Activated T-cell treated with anti-CD3 and anti-CD28 coated beads, Interleukin-2, amount 50 U/mL, for 1 hour (primary cell): ENCODE measurements around the gene MTURN.
"Not testable (repeated sequence)": the region's sequence is repeated elsewhere in the genome, so short reads cannot be mapped to it uniquely, and the experiment has no call there.

Experiments
- DNase-seq: peaks from one replicate; pipeline ENCODE4 v3.0.0-alpha.2; 2020

Gene MTURN

GRCh38 chr7:30181736-30182522 lies 47.1 kb downstream of the MTURN start:
- no peak for DNase-seq

DNA sequence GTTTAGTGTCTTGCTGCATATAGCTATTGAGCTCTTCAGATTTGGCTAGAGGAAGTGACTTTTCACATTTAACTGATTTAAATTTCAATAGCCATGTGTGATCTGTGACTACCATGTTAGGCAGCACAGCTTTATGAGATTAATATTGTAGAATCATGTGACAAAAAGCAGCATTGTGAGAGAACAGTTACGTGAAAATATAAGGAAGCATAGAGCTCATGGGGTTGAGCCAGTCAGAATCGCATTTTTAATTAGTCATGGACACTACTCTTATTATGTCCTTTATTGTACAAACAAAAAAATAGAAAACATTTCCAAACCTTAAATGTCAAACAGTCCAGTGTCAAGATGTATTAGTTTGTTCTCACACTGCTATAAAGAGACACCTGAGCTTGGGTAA lies 48.0 kb downstream of the MTURN start:
- DNase-seq = no peak

DNA sequence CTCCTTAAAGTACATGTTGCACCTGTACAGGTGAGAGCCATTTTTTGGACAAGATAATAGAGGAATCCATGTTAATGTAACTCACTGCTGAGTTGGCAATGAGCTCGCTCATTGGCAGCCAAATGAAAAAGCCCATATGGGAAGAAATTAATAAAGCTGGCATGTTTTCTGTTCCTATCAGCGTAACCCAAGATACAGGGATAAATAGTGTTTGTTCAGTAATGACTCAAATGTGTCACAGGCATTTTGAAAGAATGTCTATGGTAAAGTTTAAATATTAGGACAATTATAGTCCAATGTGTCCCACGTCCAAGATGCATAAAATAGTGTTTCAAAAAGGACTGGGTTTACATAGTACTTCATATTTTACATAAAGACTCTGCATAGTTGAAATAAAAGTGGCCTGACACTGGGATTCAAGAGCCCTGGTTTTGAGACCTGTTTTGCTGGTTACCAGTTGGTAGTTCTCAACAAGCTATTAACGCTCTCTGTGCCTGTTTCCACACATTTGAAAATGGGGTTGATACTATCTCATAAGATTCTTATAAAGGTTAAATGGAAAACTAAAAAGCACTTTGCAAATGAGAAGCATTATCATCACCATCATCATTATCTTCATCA lies 49.1 kb downstream of the MTURN start:
- DNase-seq = no peak

DNA sequence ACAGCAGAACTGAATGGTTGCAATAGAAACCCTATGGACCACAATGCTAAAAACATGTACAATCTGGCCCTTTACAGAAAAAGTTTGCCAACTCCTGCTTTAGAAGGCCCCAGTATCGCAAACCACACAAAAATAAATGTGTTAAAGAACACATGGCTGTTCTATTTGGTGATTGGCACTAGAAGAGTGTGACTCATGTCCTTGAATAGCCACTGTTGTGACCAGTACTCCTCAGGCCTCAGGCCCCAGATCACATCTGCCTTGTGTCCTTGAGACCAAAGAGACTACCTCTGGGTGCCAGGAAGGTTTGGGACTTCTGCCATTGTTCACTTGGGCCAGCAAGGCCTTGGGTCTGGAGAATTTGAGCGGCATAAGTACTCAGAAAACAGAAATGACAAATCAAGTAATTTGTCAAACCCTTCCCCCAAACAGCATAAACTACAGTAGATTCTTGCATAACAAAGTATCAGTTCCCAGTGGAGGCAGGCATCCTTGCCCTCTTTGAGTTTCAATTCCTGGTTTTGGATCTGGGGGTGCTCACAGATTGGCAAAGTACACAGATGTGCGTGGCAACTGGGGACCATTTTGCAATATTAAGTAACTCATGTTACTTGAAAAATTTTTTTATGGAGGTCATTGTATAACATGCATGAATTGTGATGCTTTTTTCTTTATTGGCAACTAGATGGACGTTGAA lies 50.2 kb downstream of the MTURN start:
- DNase-seq = no peak

GRCh38 chr7:30185496-30185895 lies 50.7 kb downstream of the MTURN start:
- no peak for DNase-seq

- no peak for DNase-seq
These were observed 51.9 kb downstream of the MTURN start for GRCh38 chr7:30186725-30187124.

DNA sequence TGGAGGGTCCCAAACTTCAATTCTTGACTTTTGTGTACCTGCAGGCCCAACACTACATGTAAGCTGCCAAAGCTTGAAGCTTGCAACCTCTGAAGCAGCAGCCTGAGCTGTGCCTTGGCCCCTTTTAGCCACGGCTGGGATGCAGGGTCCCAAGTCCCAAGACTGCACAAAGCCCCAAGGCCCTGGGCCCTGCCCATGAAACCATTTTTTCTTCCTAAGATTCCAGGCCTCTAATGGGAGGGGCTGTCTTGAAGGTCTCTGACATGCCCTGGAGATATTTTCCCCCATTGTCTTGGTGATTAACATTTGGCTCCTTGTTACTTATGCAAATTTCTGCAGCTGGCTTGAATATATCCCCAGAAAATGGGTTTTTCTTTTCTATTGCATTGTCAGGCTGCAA lies 52.7 kb downstream of the MTURN start:
- DNase-seq = no peak

DNA sequence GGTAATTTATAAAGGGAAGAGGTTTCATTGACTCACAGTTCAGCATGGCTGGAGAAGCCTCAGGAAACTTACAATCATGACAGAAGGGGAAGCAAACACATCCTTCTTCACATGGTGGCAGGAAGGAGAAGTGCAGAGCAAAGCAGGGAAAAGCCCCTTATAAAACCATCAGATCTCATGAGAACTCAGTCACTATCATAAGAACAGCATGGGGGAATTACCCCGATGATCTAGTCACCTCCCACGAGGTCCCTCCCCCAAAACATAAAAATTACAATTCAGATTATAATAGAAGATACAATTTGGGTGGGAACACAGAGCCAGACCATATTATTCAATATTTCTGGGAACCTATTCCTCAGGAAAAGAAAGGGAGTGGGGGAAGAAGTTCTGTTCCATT lies 53.6 kb downstream of the MTURN start:
- DNase-seq = not testable (repeated sequence)

DNA sequence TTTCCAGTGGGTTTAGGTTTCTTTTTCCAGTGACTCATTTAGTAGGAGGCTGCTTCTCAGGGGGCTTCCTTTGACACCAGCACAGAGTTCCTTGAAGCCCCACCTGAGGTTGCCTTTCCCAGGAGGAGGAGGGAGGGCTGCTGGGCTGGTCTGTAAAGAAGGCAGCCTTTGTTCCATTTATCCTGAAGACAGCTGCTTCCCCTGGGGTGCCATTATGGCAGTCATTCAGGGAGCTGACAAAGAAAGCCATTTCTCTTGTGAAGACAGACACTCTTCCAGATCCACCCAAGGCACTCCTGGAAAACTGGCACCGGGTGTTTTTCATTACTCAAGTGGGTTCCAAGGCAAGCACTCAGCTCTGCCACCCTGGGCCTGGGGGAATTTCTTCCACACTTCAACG lies 54.0 kb downstream of the MTURN start:
- DNase-seq = no peak

DNA sequence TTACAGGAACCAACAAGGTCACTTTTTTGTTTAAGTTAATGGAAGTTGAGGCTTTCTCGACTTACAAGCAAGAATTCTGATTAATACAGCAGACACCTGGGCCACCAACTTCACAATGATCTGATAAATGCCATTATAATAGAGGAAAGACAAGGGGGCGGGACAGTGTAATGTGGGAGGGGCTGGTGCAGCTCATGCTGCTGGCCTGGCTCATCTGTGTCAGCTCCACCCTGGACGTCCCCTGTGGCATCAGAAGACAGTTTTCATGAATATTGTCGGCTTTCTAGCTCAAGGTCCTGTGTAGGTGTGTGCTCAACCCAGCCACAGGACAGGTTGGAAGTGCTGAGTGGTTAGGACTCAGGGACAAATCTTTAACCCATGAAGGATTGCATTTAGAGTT lies 57.0 kb downstream of the MTURN start:
- no peak for DNase-seq

DNA sequence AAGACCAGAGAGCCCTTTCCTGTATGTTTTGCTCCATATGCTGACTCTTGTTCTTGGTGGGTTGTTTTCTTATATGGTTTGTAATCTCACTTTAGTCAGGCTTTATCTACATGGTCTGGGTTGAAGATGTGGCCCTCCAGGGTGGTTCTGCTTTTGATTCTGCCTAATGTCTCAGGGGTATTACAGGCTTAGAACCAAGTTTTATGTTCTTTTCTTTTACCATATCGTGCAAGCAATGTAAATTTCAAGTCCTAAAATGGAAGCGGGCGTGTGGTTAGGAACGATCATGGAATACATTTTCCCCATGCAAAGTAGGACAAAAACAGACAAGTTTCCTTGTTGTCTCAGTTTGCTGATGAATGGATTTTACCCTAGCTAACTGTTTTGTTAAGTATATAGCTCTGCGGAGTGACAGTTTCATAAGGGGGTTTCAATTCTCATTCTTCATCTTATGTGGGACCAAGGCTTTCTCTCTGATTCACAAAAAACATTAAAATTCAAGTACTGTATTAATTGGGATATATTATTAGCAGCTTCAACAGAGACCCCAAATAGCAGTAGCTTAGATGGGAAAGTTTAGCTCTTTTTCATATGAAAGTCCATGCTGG lies 58.7 kb downstream of the MTURN start:
- no peak for DNase-seq

DNA sequence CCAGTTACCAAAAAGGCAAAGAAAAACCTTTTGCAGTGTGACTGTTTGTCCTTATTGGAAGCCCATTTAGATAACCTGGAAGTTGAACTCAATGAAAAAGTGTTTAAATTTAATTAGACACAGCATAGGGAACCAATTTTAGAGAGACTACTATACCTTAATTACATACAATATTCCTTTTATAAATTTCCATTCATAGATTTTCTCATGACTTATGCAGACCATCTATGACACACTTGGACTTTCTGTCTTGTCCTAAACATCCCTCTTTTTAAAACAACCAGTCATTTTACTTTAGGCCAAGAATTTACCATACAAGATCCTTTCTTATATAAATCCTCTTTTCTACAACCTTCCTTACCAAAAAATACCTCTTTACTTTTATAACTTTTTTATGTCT lies 61.6 kb downstream of the MTURN start:
- no peak for DNase-seq

DNA sequence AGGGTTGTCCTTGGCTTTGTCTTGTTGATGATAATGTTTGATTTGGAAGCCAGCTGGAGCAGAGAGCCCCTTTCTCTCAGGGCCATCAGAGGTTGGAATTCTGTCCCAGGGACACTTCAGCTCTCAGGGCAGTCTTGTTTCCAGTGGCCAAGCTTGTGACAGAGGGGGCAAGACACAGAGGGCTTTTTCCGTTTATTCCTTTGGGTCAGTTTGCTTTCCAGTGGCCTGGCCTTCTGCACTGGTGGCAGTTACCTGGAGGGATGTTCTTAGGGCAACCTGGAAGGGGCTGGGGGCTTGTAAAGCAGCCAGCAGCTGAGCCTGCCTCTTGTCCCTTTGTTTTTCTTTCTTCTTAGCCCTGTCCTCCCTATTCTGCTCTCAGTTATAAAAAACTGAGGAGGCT lies 62.7 kb downstream of the MTURN start:
- DNase-seq = no peak

- DNase-seq = no peak
These were observed 64.5 kb downstream of the MTURN start for GRCh38 chr7:30199271-30199670.

- no peak for DNase-seq
These were observed 65.8 kb downstream of the MTURN start for GRCh38 chr7:30200591-30200990.

GRCh38 chr7:30201161-30201666 lies 66.4 kb downstream of the MTURN start:
- DNase-seq = no peak

GRCh38 chr7:30201921-30202320 lies 67.1 kb downstream of the MTURN start:
- DNase-seq = no peak

DNA sequence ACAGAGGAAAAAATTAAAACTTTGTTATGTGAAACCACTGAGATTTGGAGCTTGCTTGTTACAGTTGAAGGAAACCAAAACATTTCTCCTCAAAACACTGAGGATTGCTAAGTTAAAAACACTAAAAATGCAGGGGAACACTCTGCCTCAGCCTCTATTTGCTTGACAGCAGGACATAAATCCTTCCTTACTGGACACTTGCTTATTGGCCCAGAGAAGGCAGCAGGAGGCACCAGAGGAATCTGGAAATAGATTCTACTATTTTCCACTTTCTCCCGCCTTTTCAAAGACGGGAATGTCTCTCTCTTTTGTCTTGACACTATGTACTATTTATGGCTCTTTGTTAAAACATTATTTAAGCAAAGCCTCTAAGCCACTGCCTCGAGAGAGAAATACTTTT lies 67.9 kb downstream of the MTURN start:
- DNase-seq = no peak

- no peak for DNase-seq
These were observed 71.7 kb downstream of the MTURN start for GRCh38 chr7:30206491-30206890.

DNA sequence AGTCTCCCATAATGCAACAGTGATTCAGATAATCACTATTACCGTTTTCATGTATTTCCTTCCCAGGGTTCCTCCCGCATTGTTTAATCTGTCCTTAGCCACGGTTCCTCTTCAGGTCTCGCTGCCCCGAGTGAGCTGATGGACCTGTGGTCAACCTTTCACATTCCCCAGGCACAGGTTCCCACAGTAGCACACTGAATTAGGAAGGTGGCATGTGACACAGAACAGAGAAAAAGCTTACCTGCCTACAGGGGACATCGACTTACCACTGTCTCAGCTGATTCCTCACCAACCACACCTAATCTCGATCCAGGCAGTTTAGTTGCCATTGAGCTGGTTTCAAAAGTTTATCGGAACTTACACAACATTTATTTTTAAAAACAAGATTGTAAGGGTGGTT lies 72.2 kb downstream of the MTURN start:
- DNase-seq = no peak

GRCh38 chr7:30207376-30207775 lies 72.6 kb downstream of the MTURN start:
- DNase-seq = no peak

DNA sequence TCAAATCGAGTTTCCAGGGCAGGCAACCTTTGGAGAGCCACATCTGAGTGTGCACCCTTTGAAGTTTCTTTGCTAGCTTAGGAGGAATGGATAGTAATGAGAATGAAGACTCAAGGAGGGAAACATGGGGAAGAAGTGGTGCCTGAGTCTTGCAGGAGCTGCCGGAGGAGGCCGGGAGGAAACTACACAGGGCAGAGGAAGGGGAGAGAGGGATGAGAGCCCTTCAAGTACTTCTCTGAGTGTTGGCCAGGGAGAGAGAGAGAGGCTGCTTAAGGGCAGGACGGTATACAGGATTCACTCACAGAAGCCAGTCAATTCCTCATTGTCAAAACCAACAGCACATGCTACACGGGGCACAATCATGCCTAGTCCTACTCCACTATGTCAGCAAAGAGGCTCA lies 75.2 kb downstream of the MTURN start:
- no peak for DNase-seq
